Epithelial cell of esophagus (primary cell): Measurements from ENCODE around the gene SCFD2.
"Not testable (repeated sequence)": the region's sequence is repeated elsewhere in the genome, so short reads cannot be mapped to it uniquely, and the experiment has no call there.

ENCODE experiments used
- DNase-seq: peaks from one replicate; pipeline ENCODE4 v3.0.0; 2010; ENCODE audit warnings: low read depth
- H3K4me3 ChIP-seq: 2 replicates; pipeline ENCODE4 v1.5.1; 2011; ENCODE audit warnings: mild to moderate bottlenecking, low read length, control low read depth
- CTCF ChIP-seq: IDR thresholded peaks from 2 replicates; pipeline ENCODE4 v1.5.1; 2011; ENCODE audit warnings: low read depth, mild to moderate bottlenecking, low read length, control low read depth, inconsistent platforms; ENCODE audit not compliant: insufficient read depth; ENCODE audit errors: missing control alignments

SCFD2 gene

GRCh38 chr4:53147197-53147596, 218.7 kb downstream of the SCFD2 start:
- no peak for DNase-seq
- no peak overlapping the region for H3K4me3 ChIP-seq
- no peak for TF ChIP-seq CTCF

GRCh38 chr4:53141308-53141707, 224.6 kb downstream of the SCFD2 start:
- H3K4me3 ChIP-seq: no peak overlapping the region
- no peak for TF ChIP-seq CTCF
- DNase-seq: no peak

DNA sequence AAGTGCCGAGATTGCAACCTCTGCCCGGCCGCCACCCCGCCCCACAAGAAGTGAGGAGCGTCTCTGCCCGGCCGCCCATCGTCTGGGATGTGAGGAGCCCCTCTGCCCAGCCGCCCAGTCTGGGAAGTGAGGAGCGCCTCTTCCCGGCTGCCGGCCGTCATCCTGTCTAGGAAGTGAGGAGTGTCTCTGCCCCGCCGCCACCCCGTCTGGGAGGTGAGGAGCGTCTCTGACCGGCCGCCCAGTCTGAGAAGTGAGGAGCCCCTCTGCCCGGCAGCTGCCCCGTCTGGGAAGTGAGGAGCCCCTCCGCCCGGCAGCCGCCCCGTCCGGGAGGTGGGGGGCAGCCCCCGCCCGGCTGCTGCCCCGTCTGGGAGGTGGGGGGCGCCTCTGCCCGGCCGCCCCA, 226.6 kb downstream of the SCFD2 start:
- DNase-seq, H3K4me3 ChIP-seq: not testable (repeated sequence)

DNA sequence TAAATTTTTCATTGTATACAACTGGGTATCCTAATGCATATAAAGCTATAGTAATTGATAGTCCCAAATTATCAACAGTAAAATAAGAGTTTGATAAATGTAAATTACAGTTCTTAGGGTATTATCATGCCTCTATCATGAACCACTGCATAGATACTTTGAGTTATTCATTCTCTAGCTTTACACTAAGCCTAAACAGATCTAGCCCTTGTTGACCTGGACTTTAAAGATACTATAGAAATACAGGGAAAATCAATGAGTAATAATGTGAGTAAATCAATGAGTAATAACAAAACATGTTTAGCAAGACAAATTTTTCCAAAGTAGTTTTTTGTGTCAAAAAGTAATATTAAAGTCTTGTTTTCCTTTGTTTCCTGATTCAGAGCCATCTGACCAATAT, 228.4 kb downstream of the SCFD2 start:
- TF ChIP-seq CTCF: no peak
- DNase-seq: peak; percentile 12
- no peak overlapping the region for H3K4me3 ChIP-seq

GRCh38 chr4:53136954-53137353, 228.9 kb downstream of the SCFD2 start:
- H3K4me3 ChIP-seq: no peak overlapping the region
- no peak for DNase-seq
- TF ChIP-seq CTCF: no peak

GRCh38 chr4:53132132-53132891, 233.5 kb downstream of the SCFD2 start:
- no peak overlapping the region for H3K4me3 ChIP-seq
- TF ChIP-seq CTCF: no peak
- DNase-seq: no peak

DNA sequence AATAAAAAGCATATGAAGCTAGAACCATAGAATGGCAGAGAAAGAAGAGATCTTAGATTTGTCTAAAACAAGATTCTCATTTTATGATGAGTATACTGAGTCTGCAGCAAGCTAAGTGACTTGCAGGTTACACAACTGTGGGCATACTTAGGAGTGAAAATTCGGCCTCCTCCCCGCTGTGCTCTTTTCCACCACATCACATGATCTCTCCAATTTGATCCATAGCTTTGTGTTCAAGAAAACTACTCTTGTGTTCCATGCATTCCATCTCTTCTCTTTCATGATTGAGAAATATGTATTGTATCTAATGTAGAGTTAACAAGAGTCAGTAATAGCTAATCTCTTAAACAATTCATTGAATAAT, 234.3 kb downstream of the SCFD2 start:
- TF ChIP-seq CTCF: no peak
- DNase-seq: no peak
- no peak overlapping the region for H3K4me3 ChIP-seq
